OCI-LY1 (cell line): ENCODE data around the gene SLC26A8.

Source experiments
- EZH2 ChIP-seq: fragments of 200-600 bp; sonication (generic), shearing (Covaris generic); IDR thresholded peaks from 2 replicates; pipeline ENCODE4 v1.8.0; 2017; ENCODE audit warnings: borderline replicate concordance, mixed run types, mild to moderate bottlenecking, antibody characterized with exemption, low read length, moderate library complexity, mixed read lengths
- TF ChIP-seq, protein P1 (sequence below): fragments of 200-600 bp; sonication (generic), shearing (Covaris generic); IDR thresholded peaks from 2 replicates; pipeline ENCODE4 v1.5.1; 2017; ENCODE audit warnings: mild to moderate bottlenecking, antibody characterized with exemption, low read length, moderate library complexity, mixed read lengths

DNA sequence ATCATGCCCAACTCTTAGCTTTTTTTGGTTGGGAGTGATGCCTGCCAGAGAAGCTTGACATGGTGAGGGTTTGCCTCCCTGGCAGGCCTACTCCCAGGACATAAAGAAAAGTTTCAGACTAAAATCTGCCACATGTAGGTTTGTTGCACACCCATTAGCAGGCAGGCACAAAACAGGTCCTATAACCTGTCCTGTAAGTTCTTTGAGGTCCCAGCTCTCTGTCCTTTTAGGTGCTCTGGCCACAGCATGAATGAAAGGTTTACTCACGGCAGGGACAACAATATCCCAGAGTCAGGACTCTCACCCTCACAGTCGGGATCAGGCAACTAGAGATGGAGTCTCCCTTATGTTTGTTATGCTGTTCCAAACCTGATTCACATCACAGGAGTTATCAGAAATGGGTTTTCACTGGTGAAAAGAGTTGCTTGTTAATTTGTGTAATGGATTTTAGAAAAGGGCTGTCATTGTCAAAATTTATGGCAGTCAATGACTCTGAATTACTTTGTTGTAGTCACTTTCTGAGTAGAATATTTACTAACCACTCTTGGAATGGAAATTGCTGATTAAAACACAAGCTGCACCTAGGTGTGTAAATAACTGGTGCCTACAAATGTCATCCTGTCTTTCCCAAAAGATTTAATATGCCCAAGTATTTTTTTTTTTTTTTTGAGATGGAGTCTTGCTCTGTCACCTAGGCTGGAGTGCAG, 97.8 kb downstream of the SLC26A8 start:
- TF ChIP-seq, protein P1, sequence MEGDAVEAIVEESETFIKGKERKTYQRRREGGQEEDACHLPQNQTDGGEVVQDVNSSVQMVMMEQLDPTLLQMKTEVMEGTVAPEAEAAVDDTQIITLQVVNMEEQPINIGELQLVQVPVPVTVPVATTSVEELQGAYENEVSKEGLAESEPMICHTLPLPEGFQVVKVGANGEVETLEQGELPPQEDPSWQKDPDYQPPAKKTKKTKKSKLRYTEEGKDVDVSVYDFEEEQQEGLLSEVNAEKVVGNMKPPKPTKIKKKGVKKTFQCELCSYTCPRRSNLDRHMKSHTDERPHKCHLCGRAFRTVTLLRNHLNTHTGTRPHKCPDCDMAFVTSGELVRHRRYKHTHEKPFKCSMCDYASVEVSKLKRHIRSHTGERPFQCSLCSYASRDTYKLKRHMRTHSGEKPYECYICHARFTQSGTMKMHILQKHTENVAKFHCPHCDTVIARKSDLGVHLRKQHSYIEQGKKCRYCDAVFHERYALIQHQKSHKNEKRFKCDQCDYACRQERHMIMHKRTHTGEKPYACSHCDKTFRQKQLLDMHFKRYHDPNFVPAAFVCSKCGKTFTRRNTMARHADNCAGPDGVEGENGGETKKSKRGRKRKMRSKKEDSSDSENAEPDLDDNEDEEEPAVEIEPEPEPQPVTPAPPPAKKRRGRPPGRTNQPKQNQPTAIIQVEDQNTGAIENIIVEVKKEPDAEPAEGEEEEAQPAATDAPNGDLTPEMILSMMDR, result no peak
- TF ChIP-seq EZH2, result no peak
